AG20443 (cell line): ENCODE data around the gene LCTL.

ENCODE experiments used
- DNase-seq: peaks from one replicate; pipeline ENCODE4 v3.0.0; 2012; ENCODE audit warnings: low spot score, mixed read lengths

Gene LCTL

GRCh38 chr15:66565741-66566144 lies at the start of gene LCTL:
TSS of gene LCTL (minus strand) at chr15:66565998. CDS start at chr15:66565365, 633 bp downstream.
- DNase-seq, result peak; percentile 65

GRCh38 chr15:66614951-66615760 lies 49.4 kb upstream of the LCTL start:
- no peak for DNase-seq

GRCh38 chr15:66614456-66614855 lies 48.7 kb upstream of the LCTL start:
- no peak for DNase-seq

DNA sequence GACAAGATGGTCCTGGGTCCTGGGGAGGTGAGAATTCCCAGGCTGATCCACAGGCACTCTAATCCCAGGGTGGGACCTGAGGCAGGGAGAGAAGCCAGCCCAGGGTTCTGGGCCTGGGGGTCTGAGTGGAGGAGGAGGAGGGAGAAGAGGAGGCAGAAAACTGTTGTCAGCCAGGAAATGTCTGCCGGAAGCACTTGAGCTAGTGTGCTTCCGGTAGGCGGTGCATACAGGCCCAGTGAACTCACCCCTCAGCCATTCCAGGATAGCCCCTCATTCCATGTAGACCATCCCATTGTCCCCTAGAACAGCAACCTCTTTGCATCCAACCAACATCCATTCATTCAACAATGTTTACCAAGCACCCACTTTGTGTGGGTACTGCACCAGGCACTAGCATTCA lies 47.9 kb upstream of the LCTL start:
- no peak for DNase-seq

DNA sequence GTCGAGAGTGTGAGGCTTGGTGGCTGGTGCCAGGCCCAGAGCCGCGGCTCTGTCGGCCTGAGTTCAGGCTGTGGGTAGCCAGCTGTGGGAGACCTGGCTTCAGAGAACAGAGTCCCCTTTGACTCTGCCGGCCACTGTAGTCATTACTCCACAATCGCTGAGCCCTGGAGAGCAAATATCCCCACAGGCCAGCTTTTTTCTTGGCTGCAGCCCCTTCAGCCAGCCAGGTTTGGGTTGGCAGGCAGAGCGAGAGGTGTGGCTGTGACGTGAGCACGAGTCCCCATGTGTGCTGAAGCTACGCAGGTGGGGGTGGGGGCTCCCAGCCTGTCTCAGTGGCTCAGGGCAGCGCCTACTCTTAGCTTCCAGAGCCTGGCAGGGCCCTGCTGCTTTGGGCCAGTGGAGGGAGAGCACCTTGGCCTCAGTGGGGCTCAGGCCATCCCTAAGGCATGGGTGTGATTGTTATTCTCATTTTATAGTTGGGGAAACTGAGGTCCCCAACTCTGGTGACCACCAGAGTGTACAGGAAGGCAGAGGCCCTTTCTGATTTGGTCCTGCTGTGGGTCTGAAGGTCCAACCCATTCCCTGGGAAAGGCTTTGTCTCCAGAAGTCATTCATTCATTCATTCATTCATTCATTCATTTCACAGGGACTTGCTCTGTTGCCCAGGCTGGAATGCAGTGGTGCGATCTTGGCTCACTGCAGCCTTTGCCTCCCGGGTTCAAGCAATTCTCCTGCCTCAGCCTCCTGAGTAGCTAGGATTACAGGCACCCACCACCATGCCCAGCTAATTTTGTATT lies 45.7 kb upstream of the LCTL start:
- no peak for DNase-seq

DNA sequence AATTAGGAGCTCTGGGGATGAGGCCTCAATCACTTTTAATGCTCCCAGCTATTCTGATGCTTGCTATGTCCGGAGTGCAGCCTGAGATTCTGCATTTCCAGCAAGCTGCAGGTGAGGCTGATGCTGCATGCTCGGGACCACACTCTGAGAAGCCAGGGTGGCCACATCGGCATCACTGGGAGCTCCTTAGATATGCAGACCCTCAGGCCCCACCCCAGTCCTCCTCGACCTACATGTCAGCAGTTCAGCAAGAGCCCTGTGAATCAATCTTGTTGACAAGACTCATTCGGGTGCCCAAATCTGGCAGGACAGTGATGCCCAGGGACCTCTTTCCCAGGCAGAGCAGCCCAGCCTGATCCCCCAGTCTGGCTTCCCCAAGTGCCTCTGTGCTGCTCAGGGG lies 44.1 kb upstream of the LCTL start:
- no peak for DNase-seq

DNA sequence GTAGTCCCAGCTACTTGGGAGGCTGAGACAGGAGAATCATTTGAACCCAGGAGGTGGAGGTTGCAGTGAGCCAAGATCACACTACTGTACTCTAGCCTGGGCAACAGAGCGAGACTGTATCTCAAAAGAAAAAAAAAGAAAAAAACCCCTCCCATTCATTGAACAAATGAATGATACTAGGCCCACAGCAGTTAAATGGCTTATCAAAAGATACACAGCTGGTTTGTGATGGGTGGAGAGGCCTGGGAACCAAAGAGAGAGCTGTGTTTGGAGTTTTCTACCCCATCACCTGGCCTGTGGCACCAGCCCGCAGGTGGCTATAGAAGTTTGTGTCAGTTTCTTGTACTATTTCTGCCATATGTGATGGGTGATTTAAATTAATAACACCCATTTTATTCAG lies 43.1 kb upstream of the LCTL start:
- DNase-seq, result no peak

DNA sequence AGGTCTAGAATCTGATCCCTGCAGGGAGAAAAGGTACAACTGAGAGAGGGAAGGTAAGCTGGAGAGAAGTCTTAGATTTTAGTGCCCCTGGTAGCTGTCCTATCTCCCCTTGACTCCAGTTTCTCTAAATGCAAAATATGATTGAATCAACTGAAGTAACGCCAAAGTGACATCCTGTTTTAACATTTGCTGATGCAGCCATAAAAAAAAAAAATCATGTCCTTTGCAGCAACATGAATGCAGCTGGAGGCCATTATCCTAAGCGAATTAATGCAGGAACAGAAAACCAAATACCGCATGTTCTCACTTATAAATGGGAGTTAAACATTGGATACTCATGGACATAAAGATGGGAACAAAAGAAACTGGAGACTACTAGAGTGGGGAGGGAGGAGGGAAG lies 42.4 kb upstream of the LCTL start:
- no peak for DNase-seq

GRCh38 chr15:66603301-66604179 lies 37.7 kb upstream of the LCTL start:
- DNase-seq, result peak; percentile 88

GRCh38 chr15:66601521-66601920 lies 35.7 kb upstream of the LCTL start:
- no peak for DNase-seq

DNA sequence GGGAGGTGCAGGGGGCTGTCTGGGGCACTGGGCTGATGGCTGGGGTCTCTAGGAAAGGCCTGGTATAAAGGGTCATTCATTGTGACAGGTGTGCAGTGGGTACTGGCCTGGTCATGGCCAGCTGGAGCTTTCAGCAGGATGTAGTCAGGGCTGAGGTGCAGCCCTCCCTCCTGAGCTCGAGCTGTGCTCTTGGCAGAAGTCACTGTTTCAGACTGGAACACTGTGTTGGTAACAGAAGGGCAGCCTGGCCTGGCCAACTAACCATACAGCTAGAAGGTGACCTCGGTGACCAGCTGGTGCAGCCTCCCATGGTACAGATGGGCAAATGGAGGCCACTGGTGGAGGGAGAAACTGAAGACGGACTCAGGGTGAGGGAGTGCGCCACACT lies 34.4 kb upstream of the LCTL start:
- DNase-seq, result no peak

- DNase-seq, result no peak
Measured at GRCh38 chr15:66599536-66600239, 33.9 kb upstream of the LCTL start.

GRCh38 chr15:66598095-66598815 lies 32.5 kb upstream of the LCTL start:
- DNase-seq, result no peak

- peak; percentile 52 for DNase-seq
Measured at GRCh38 chr15:66595931-66596545, 30.2 kb upstream of the LCTL start.

DNA sequence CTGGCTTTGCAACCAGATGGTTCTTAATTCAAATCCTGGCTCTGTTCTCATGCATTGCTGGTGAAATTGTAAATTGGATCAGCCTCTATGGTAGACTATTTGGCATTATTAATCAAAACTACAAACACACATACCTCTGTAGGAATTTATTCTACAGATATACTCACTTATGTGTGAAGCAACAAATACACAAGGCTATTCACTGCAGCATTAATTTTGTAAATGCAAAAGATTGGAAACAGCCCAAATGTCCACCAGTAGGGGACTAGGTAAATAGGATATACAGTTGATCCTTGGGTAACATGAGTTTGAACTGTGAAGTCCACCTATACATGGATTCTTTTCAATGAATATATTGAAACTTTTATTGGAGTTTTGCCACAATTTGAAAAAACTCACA lies 29.5 kb upstream of the LCTL start:
- DNase-seq, result no peak

GRCh38 chr15:66594836-66595235 lies 29.0 kb upstream of the LCTL start:
- no peak for DNase-seq

GRCh38 chr15:66594344-66594743 lies 28.5 kb upstream of the LCTL start:
- DNase-seq, result no peak

- no peak for DNase-seq
Measured at GRCh38 chr15:66593219-66593780, 27.5 kb upstream of the LCTL start.

GRCh38 chr15:66592505-66593218 lies 26.9 kb upstream of the LCTL start:
- no peak for DNase-seq
